ENCODE data around the gene APOA4. TPM values are rescaled to one million over a fixed set of nuclear protein-coding genes. Genes with fewer than 3 reads are reported as not detected.

Gene APOA4
- total RNA-seq, 1 donor from 2014 or later: not detected

DNA sequence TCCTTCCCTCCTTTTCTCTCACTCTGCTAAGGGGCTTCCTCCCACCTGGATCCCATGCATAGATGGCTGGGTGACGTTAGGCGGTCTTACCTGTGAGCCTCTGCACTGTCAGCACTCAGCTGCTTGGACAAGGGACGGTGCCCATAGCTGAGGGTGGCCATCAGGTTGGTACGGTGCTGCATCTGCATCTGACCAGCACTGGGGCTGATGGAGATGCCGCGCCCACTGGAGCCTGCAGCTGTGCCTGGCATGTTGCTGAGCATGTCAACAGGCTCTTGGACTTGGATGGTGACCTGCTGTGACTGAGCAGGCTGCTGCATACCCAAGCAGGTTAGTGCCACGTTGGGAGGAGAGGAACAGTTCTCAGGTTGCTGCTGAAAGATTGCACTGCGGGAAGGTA, 36.1 kb upstream of the APOA4 start:
- H3K36me3 Mint-ChIP-seq (ENCODE audit: low read depth): peaks cover 55% of the 10 kb centered on the region
- no peak overlapping the region for H3K27ac Mint-ChIP-seq

GRCh38 chr11:116857936-116858335, 34.8 kb upstream of the APOA4 start:
- intact Hi-C loops (cut with micrococcal nuclease): no loop called here
- Mint-ChIP-seq H3K4me1 (ENCODE audit: low read depth) (peaks cover 38% of the 10 kb centered on the region), H3K36me3 (ENCODE audit: low read depth) (peaks cover 54% of the 10 kb centered on the region), H3K27ac (no peak overlapping the region), H3K9me3 (no peaks in the 10 kb centered on the region), H3K4me3 (no peak overlapping the region), H3K27me3 (ENCODE audit: insufficient read depth) (no peaks in the 10 kb centered on the region)
- DNase-seq (ENCODE audit: low spot score): no peak

More for the DNA sequence above, 36.1 kb upstream of the APOA4 start:
- intact Hi-C loops (cut with micrococcal nuclease): no loop called here
- Mint-ChIP-seq H3K27me3 (ENCODE audit: insufficient read depth) (no peaks in the 10 kb centered on the region), H3K9me3 (no peaks in the 10 kb centered on the region), H3K4me1 (ENCODE audit: low read depth) (peaks cover 26% of the 10 kb centered on the region), H3K4me3 (no peak overlapping the region)
- DNase-seq (ENCODE audit: low spot score): no peak

DNA sequence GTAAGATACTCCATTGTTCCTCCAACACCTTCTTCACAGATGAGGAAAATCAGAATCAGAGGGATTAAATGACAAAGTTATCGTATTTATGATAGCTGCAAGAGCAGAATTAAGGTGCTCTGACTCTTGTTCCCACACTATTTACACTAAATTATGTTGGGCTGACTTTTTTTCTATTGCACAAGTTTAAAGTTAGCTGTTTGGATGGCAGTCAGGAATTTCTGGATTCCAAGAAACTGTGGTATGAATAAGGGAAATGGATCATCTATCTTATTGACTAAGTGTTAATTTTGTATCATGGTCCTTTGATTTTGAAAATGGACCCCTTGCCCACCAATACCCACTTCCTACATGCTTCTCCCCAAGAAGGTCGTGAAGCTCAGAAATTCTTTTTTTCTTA, 34.2 kb upstream of the APOA4 start:
- no peaks in the 10 kb centered on the region for H3K9me3 Mint-ChIP-seq
- intact Hi-C loops (cut with micrococcal nuclease): no loop called here
- H3K27me3 Mint-ChIP-seq (ENCODE audit: insufficient read depth): no peaks in the 10 kb centered on the region
- H3K4me1 Mint-ChIP-seq (ENCODE audit: low read depth): peaks cover 44% of the 10 kb centered on the region
- no peak overlapping the region for H3K4me3 Mint-ChIP-seq
- no peak overlapping the region for H3K27ac Mint-ChIP-seq
- peaks cover 58% of the 10 kb centered on the region for H3K36me3 Mint-ChIP-seq (ENCODE audit: low read depth)
- DNase-seq (ENCODE audit: low spot score): no peak

DNA sequence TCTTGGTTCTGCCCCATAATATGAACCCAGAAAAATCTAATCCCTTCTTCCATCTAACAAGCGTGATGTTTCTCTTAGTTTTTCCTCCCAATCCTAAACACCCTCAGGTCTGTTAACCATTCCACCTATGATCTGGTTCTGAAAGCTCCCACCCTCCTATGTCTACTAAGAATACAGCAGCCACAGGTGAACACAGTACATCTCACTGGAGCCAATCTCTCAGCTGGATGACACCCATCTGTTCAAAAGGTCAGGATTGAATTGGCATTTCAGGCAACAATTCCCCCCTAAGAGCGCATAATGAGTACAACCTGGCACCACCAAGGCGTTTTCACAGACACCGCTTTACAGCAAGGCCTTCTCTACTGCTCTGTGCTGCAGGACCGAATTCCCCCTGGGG, 33.3 kb upstream of the APOA4 start:
- H3K36me3 Mint-ChIP-seq (ENCODE audit: low read depth): peaks cover 53% of the 10 kb centered on the region
- H3K9me3 Mint-ChIP-seq: no peaks in the 10 kb centered on the region
- no peak for DNase-seq (ENCODE audit: low spot score)
- intact Hi-C loops (cut with micrococcal nuclease): no loop called here
- H3K4me1 Mint-ChIP-seq (ENCODE audit: low read depth): peaks cover 47% of the 10 kb centered on the region
- no peak overlapping the region for H3K4me3 Mint-ChIP-seq
- peak overlapping the region; percentile 57 for H3K27ac Mint-ChIP-seq
- no peaks in the 10 kb centered on the region for H3K27me3 Mint-ChIP-seq (ENCODE audit: insufficient read depth)

DNA sequence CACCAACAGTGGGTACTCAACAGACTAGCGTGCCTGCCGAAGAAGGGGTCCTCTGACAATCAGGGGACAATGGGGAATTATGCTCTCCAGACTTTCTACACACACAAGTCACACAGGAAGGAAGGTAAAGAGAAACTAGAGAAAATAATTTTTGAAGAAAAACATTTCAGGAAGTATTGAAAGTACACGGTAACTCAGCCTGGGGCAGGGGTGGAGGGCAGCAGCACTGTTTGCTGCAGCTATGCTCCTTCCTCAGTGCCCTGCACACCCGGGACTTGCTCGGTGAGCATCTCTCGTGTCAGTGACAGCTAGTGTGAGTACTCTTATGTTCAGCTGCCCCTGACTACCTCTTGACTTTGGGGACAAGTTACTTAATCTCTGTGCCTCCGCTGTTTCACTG, 32.3 kb upstream of the APOA4 start:
- Mint-ChIP-seq H3K4me3 (peak overlapping the region; percentile 24), H3K27me3 (ENCODE audit: insufficient read depth) (no peaks in the 10 kb centered on the region), H3K27ac (peak overlapping the region; percentile 82), H3K9me3 (no peaks in the 10 kb centered on the region), H3K4me1 (ENCODE audit: low read depth) (peaks cover 53% of the 10 kb centered on the region), H3K36me3 (ENCODE audit: low read depth) (peaks cover 49% of the 10 kb centered on the region)
- intact Hi-C loops (cut with micrococcal nuclease): no loop called here
- no peak for DNase-seq (ENCODE audit: low spot score)

- Mint-ChIP-seq H3K36me3 (ENCODE audit: low read depth) (peaks cover 55% of the 10 kb centered on the region), H3K4me3 (peak overlapping the region; percentile 73), H3K27me3 (ENCODE audit: insufficient read depth) (no peaks in the 10 kb centered on the region), H3K27ac (peak overlapping the region; percentile 92), H3K4me1 (ENCODE audit: low read depth) (peaks cover 64% of the 10 kb centered on the region), H3K9me3 (no peaks in the 10 kb centered on the region)
- peak; percentile 70 for DNase-seq (ENCODE audit: low spot score)
- intact Hi-C loops (cut with micrococcal nuclease): loop anchor here (1.0 to 2.0 kb wide), 15 partner anchors 17 to 1149 kb away; partner anchors contain the start of genes PAFAH1B2, SIDT2 and ZPR1
These were observed 30.5 kb upstream of the APOA4 start for GRCh38 chr11:116853461-116854073.

- no peaks in the 10 kb centered on the region for H3K9me3 Mint-ChIP-seq
- DNase-seq (ENCODE audit: low spot score): no peak
- intact Hi-C loops (cut with micrococcal nuclease): loop anchor here (1.0 to 2.0 kb wide), 15 partner anchors 16 to 1150 kb away; partner anchors contain the start of genes PAFAH1B2, SIDT2 and ZPR1
- no peaks in the 10 kb centered on the region for H3K27me3 Mint-ChIP-seq (ENCODE audit: insufficient read depth)
- peak overlapping the region; percentile 92 for H3K27ac Mint-ChIP-seq
- peaks cover 64% of the 10 kb centered on the region for H3K4me1 Mint-ChIP-seq (ENCODE audit: low read depth)
- peak overlapping the region; percentile 73 for H3K4me3 Mint-ChIP-seq
- peaks cover 47% of the 10 kb centered on the region for H3K36me3 Mint-ChIP-seq (ENCODE audit: low read depth)
These were observed 29.3 kb upstream of the APOA4 start for GRCh38 chr11:116852261-116853031.

- H3K9me3 Mint-ChIP-seq: no peaks in the 10 kb centered on the region
- H3K36me3 Mint-ChIP-seq (ENCODE audit: low read depth): peaks cover 46% of the 10 kb centered on the region
- H3K4me3 Mint-ChIP-seq: peak overlapping the region; percentile 73
- H3K27me3 Mint-ChIP-seq (ENCODE audit: insufficient read depth): no peaks in the 10 kb centered on the region
- H3K4me1 Mint-ChIP-seq (ENCODE audit: low read depth): peaks cover 64% of the 10 kb centered on the region
- DNase-seq (ENCODE audit: low spot score): no peak
- intact Hi-C loops (cut with micrococcal nuclease): loop anchor here (2.0 kb wide), 4 partner anchors 29 to 1151 kb away; partner anchors contain the start of gene SIDT2
- peak overlapping the region; percentile 92 for H3K27ac Mint-ChIP-seq
These were observed 28.5 kb upstream of the APOA4 start for GRCh38 chr11:116851626-116852025.

DNA sequence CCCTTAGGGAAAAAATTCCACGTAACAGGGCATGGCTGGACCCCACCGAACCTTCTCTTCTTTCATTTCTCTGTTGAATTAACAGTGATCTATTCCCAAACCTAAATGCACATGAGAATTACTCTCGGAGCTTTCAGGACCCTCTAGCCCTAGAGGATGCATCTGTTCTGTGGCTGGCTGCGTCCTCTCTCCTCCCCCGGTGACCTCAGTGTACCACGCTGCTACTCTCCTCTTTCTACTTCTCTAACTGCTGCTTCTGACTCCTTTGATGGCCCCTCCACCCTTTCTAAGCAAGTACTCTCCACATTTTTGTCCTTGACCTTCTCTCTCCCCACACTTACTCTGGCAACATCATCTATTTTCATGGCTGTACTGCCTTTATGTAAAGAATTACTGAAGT, 26.4 kb upstream of the APOA4 start:
- DNase-seq (ENCODE audit: low spot score): no peak
- intact Hi-C loops (cut with micrococcal nuclease): no loop called here
- Mint-ChIP-seq H3K9me3 (no peaks in the 10 kb centered on the region), H3K36me3 (ENCODE audit: low read depth) (peaks cover 54% of the 10 kb centered on the region), H3K27ac (no peak overlapping the region), H3K27me3 (ENCODE audit: insufficient read depth) (no peaks in the 10 kb centered on the region), H3K4me1 (ENCODE audit: low read depth) (peaks cover 52% of the 10 kb centered on the region), H3K4me3 (no peak overlapping the region)

- Mint-ChIP-seq H3K4me1 (ENCODE audit: low read depth) (peaks cover 48% of the 10 kb centered on the region), H3K36me3 (ENCODE audit: low read depth) (peaks cover 52% of the 10 kb centered on the region), H3K9me3 (no peaks in the 10 kb centered on the region), H3K4me3 (no peak overlapping the region), H3K27ac (no peak overlapping the region), H3K27me3 (ENCODE audit: insufficient read depth) (no peaks in the 10 kb centered on the region)
- intact Hi-C loops (cut with micrococcal nuclease): no loop called here
- no peak for DNase-seq (ENCODE audit: low spot score)
These were observed 26.0 kb upstream of the APOA4 start for GRCh38 chr11:116849060-116849459.

DNA sequence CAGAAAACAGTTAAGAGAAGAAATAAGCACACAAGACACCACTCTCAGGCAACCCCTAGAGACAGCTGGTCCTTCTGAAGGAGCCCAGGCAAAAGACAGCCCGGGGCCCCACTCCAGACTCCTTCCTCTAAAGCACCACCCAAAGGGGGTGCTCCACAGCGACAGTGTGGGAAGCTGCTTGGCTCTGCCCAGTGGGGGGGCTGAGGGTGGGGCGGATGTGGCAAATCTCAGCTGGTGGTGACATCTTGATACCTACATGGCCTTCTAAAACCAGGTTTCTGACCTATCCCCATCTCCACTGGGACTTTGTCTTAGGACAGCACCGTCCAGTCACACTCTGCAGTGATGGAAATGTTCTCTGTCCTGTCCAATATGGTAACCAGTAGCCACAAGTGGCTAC, 24.5 kb upstream of the APOA4 start:
- Mint-ChIP-seq H3K9me3 (no peaks in the 10 kb centered on the region), H3K4me1 (ENCODE audit: low read depth) (peaks cover 33% of the 10 kb centered on the region), H3K36me3 (ENCODE audit: low read depth) (peaks cover 54% of the 10 kb centered on the region), H3K4me3 (no peak overlapping the region), H3K27me3 (ENCODE audit: insufficient read depth) (no peaks in the 10 kb centered on the region), H3K27ac (no peak overlapping the region)
- intact Hi-C loops (cut with micrococcal nuclease): no loop called here
- no peak for DNase-seq (ENCODE audit: low spot score)

- intact Hi-C loops (cut with micrococcal nuclease): no loop called here
- Mint-ChIP-seq H3K27ac (no peak overlapping the region), H3K4me3 (no peak overlapping the region), H3K9me3 (no peaks in the 10 kb centered on the region), H3K27me3 (ENCODE audit: insufficient read depth) (no peaks in the 10 kb centered on the region), H3K4me1 (ENCODE audit: low read depth) (peaks cover 8% of the 10 kb centered on the region), H3K36me3 (ENCODE audit: low read depth) (peaks cover 43% of the 10 kb centered on the region)
- no peak for DNase-seq (ENCODE audit: low spot score)
These were observed 21.6 kb upstream of the APOA4 start for GRCh38 chr11:116844722-116845121.

GRCh38 chr11:116843661-116844060, 20.6 kb upstream of the APOA4 start:
- H3K4me1 Mint-ChIP-seq (ENCODE audit: low read depth): peaks cover 5% of the 10 kb centered on the region
- intact Hi-C loops (cut with micrococcal nuclease): no loop called here
- no peaks in the 10 kb centered on the region for H3K27me3 Mint-ChIP-seq (ENCODE audit: insufficient read depth)
- H3K36me3 Mint-ChIP-seq (ENCODE audit: low read depth): peaks cover 36% of the 10 kb centered on the region
- no peaks in the 10 kb centered on the region for H3K9me3 Mint-ChIP-seq
- no peak for DNase-seq (ENCODE audit: low spot score)
- no peak overlapping the region for H3K27ac Mint-ChIP-seq
- H3K4me3 Mint-ChIP-seq: no peak overlapping the region

All from activated T-helper 1 cell treated with anti-CD3 and anti-CD28 coated beads, Interleukin-12 subunit alpha, Interleukin-12 subunit beta, Interleukin-2, Interleukin-4 antibody, amounts not matched to agents 30 ng/mL and 10 ng/mL and 1 ng/mL, durations not matched to agents 14 hours and 24 hours and 36 hours (primary cell).